ENCODE measurements around the gene RRAGB. TPM values are rescaled to one million over a fixed set of nuclear protein-coding genes. Genes with fewer than 3 reads are reported as not detected.
"Not testable (repeated sequence)": the region's sequence is repeated elsewhere in the genome, so short reads cannot be mapped to it uniquely, and the experiment has no call there.

The RRAGB gene
- total and polyA plus RNA-seq, 2 of the 4 experiments (the other 2 are of a cell fraction) = 9.1 to 15.1 TPM

DNA sequence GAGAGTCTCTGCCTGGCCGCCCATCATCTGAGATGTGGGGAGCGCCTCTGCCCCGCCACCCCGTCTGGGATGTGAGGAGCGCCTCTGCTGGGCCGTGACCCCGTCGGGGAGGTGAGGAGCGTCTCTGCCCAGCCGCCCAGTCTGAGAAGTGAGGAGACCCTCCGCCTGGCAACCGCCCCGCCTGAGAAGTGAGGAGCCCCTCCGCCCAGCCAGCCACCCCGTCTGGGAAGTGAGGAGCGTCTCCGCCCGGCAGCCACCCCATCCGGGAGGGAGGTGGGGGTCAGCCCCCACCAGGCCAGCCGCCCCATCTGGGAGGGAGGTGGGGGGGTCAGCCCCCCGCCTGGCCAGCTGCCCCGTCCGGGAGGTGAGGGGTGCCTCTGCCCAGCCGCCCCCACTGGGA lies 30.9 kb downstream of the RRAGB start:
- CTCF ChIA-PET; dilution Hi-C loops (cut with HindIII; ENCODE audit: low sequenced_read_pairs, unreplicated experiment); H2AK9ac ChIP-seq (replicated peaks; ENCODE audit: low read depth, low read length, poor library complexity): not testable (repeated sequence)

More for the DNA sequence above, 30.9 kb downstream of the RRAGB start:
- H2BK15ac ChIP-seq (ENCODE audit: low read depth, low read length); H2BK120ac ChIP-seq (ENCODE audit: low read depth, low read length); H3K14ac ChIP-seq (replicated peaks; ENCODE audit: low read depth, low read length); in situ Hi-C loops (cut with MboI; ENCODE audit: low sequenced_read_pairs); H4K91ac ChIP-seq (ENCODE audit: insufficient read depth, low read depth, low read length); POLR2A ChIA-PET (ENCODE audit: unreplicated experiment); H3K4me3 ChIP-seq (ENCODE audit: insufficient read depth, low read depth, low read length); H2AFZ ChIP-seq (replicated peaks; ENCODE audit: low read length, poor library complexity); H3K9ac ChIP-seq (ENCODE audit: low read depth, low read length); H3K36me3 ChIP-seq (ENCODE audit: control insufficient read depth, insufficient read depth, low read length); H2AK5ac ChIP-seq (ENCODE audit: low read depth, low read length); H3K4ac ChIP-seq (ENCODE audit: low read depth, low read length); H3K56ac ChIP-seq (ENCODE audit: extremely low read depth, insufficient read depth, low read length); intact Hi-C loops (cut with micrococcal nuclease); H2BK20ac ChIP-seq (ENCODE audit: low read depth, low read length); H3K23ac ChIP-seq (ENCODE audit: low read depth, low read length); H3K4me2 ChIP-seq (ENCODE audit: low read depth, low read length); H2BK5ac ChIP-seq (ENCODE audit: low read depth, low read length, poor library complexity, severe bottlenecking); H3K4me1 ChIP-seq (ENCODE audit: control insufficient read depth, insufficient read depth, low read length); H3K9me3 ChIP-seq (ENCODE audit: control insufficient read depth, insufficient read depth, low read length); BruUV-seq (replicated peaks); H3K18ac ChIP-seq (ENCODE audit: low read depth, low read length); H3K9me1 ChIP-seq (ENCODE audit: insufficient read depth, low read length); H4K5ac ChIP-seq (ENCODE audit: low read depth, low read length); H3K79me1 ChIP-seq (ENCODE audit: low read depth in 1 of 2, low read length in 2 of 2); H3K27ac ChIP-seq (ENCODE audit: insufficient read depth, low read length); ATAC-seq (ENCODE audit: low read depth); H3K27me3 ChIP-seq (ENCODE audit: control insufficient read depth, insufficient read depth, low read length); H4K20me1 ChIP-seq (ENCODE audit: insufficient read depth, low read length); H4K8ac ChIP-seq (ENCODE audit: low read depth in 2 of 2, low read length in 2 of 2); DNase-seq: not testable (repeated sequence)
- no CpG with 5 or more reads among the region's 24 CpGs for WGBS, 2 experiments (ENCODE audit: extremely low coverage in 2 of 2, insufficient read length in 1 of 2)
